Neural progenitor cell (in vitro differentiated cells): ENCODE data around the gene TSPAN15. TPM values are rescaled to one million over a fixed set of nuclear protein-coding genes. Genes with fewer than 3 reads are reported as not detected.
A peak's percentile ranks its signal among the peaks of the same experiment; 100 is the strongest.

ENCODE experiments used
- DNase-seq: peaks from one replicate; pipeline ENCODE4 v3.0.0-alpha.2; 2016; ENCODE audit warnings: low spot score
- H2AFZ ChIP-seq: fragments of 200-600 bp; sonication (generic); replicated peaks from 2 replicates; pipeline ENCODE4 v1.6.1; 2016; ENCODE audit warnings: antibody characterized with exemption
- H3F3A ChIP-seq: fragments of 200-600 bp; sonication (generic); 2 replicates; pipeline ENCODE4 v1.6.1; 2016; ENCODE audit warnings: antibody characterized with exemption, low read depth
- H3K27ac ChIP-seq: fragments of 200-600 bp; sonication (generic); 2 replicates; pipeline ENCODE4 v1.5.1; 2016; ENCODE audit warnings: mild to moderate bottlenecking
- H3K27me3 ChIP-seq: fragments of 200-600 bp; sonication (generic); 2 replicates; pipeline ENCODE4 v1.6.1; 2016; ENCODE audit warnings: mild to moderate bottlenecking, moderate library complexity
- H3K36me3 ChIP-seq: fragments of 200-600 bp; sonication (generic); 2 replicates; pipeline ENCODE4 v1.5.1; 2016
- H3K4me1 ChIP-seq: fragments of 200-600 bp; sonication (generic); 2 replicates; pipeline ENCODE4 v1.6.1; 2016; ENCODE audit warnings: mixed run types
- H3K4me2 ChIP-seq: fragments of 200-600 bp; sonication (generic); 2 replicates; pipeline ENCODE4 v1.6.1; 2016
- H3K4me3 ChIP-seq: fragments of 200-600 bp; sonication (generic); 2 replicates; pipeline ENCODE4 v1.5.1; 2016
- H3K79me2 ChIP-seq: fragments of 200-600 bp; sonication (generic); 2 replicates; pipeline ENCODE4 v1.6.1; 2016; ENCODE audit warnings: low read depth
- H3K9ac ChIP-seq: fragments of 200-600 bp; sonication (generic); 2 replicates; pipeline ENCODE4 v1.6.1; 2016
- H3K9me3 ChIP-seq: fragments of 200-600 bp; sonication (generic); 2 replicates; pipeline ENCODE4 v1.5.1; 2016; ENCODE audit warnings: low read depth
- H4K20me1 ChIP-seq: fragments of 200-600 bp; sonication (generic); 2 replicates; pipeline ENCODE4 v1.6.1; 2016; ENCODE audit warnings: low read depth
- H3K27ac Mint-ChIP-seq: 3 replicates; pipeline ENCODE4 v1.8.0; 2021; ENCODE audit warnings: mixed read lengths
- H3K27me3 Mint-ChIP-seq: 2 replicates; pipeline ENCODE4 v1.8.0; 2022; ENCODE audit warnings: low read depth, mild to moderate bottlenecking, inconsistent platforms, moderate library complexity, mixed read lengths; ENCODE audit not compliant: insufficient read depth
- H3K36me3 Mint-ChIP-seq: 3 replicates; pipeline ENCODE4 v1.8.0; 2021; ENCODE audit warnings: mixed read lengths
- H3K4me1 Mint-ChIP-seq: 3 replicates; pipeline ENCODE4 v1.8.0; 2021; ENCODE audit warnings: mixed read lengths
- H3K4me3 Mint-ChIP-seq: 3 replicates; pipeline ENCODE4 v1.8.0; 2021; ENCODE audit warnings: mild to moderate bottlenecking, moderate library complexity, mixed read lengths
- H3K9me3 Mint-ChIP-seq: 3 replicates; pipeline ENCODE4 v1.8.0; 2020; ENCODE audit warnings: mixed read lengths
- CTCF ChIP-seq: fragments of 200-600 bp; sonication (generic); IDR thresholded peaks from 2 replicates; pipeline ENCODE4 v1.5.1; 2017; ENCODE audit warnings: antibody characterized with exemption, mild to moderate bottlenecking
- EZH2 ChIP-seq: fragments of 200-600 bp; sonication (generic); IDR thresholded peaks from 2 replicates; pipeline ENCODE4 v1.6.1; 2017; ENCODE audit warnings: antibody characterized with exemption, mild to moderate bottlenecking, moderate library complexity
- EZH2phosphoT487 ChIP-seq: fragments of 200-600 bp; sonication (generic); IDR thresholded peaks from 2 replicates; pipeline ENCODE4 v1.6.1; 2017; ENCODE audit warnings: antibody characterized with exemption
- total RNA-seq: library from RNA; depleted of rRNA; stranded (reverse); fragments of >200 nt; gene quantifications from 2 replicates; pipeline ENCODE4 v1.2.3, GENCODE V29; 2015; ENCODE audit warnings: low replicate concordance

The TSPAN15 gene
- total RNA-seq, 1 donor from 2014 or later, result 6.8 TPM

- Mint-ChIP-seq H3K27me3 (peaks cover 3% of the 10 kb centered on the region), H3K9me3 (no peaks in the 10 kb centered on the region), H3K36me3 (no peaks in the 10 kb centered on the region), H3K27ac (peak overlapping the region; percentile 7), H3K4me1 (peaks cover 6% of the 10 kb centered on the region), H3K4me3 (no peak overlapping the region)
- Histone ChIP-seq H3K4me1 (no peaks in the 10 kb centered on the region), H3K79me2 (no peaks in the 10 kb centered on the region), H3K4me3 (no peak overlapping the region), H3F3A (no peaks in the 10 kb centered on the region), H3K9ac (no peak overlapping the region), H3K36me3 (no peaks in the 10 kb centered on the region), H3K27ac (no peak overlapping the region), H2AFZ (no peak overlapping the region), H4K20me1 (no peaks in the 10 kb centered on the region), H3K27me3 (no peaks in the 10 kb centered on the region), H3K9me3 (no peaks in the 10 kb centered on the region), H3K4me2 (no peak overlapping the region)
- DNase-seq, result no peak
- TF ChIP-seq EZH2phosphoT487 (no peak), EZH2 (no peak)
Measured at GRCh38 chr10:69428165-69428564, 23.1 kb upstream of the TSPAN15 start.

DNA sequence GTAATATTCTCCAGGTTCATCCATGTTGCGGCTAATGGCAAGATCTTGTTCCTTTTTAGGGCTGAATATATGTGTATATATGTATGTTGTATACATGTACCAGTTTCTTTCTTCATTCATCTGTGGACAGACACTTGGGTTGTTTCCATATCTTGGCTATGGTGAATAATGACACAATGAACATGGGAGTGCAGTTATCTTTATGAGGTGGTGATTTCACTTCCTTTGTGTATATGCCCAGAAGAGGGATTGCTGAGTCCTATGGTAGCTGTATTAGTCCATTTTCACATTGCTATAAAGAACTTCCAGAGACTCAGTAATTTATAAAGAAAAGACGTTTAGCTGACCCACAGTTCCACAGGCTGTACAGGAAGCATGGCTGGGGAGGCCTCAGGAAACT is 17.1 kb upstream of the TSPAN15 start:
- no peaks in the 10 kb centered on the region for H3K36me3 Mint-ChIP-seq
- Histone ChIP-seq H3K4me2 (no peak overlapping the region), H4K20me1 (no peaks in the 10 kb centered on the region), H3K4me3 (no peak overlapping the region), H3K27me3 (no peaks in the 10 kb centered on the region), H3K27ac (no peak overlapping the region), H3F3A (no peaks in the 10 kb centered on the region), H3K36me3 (no peaks in the 10 kb centered on the region), H3K79me2 (no peaks in the 10 kb centered on the region), H3K9ac (no peak overlapping the region), H3K9me3 (no peaks in the 10 kb centered on the region), H3K4me1 (no peaks in the 10 kb centered on the region), H2AFZ (no peak overlapping the region)
- DNase-seq, result no peak
- H3K27ac Mint-ChIP-seq, result no peak overlapping the region
- H3K4me1 Mint-ChIP-seq, result peaks cover 10% of the 10 kb centered on the region
- TF ChIP-seq CTCF (no peak), EZH2 (no peak), EZH2phosphoT487 (no peak)
- H3K9me3 Mint-ChIP-seq, result no peaks in the 10 kb centered on the region
- H3K27me3 Mint-ChIP-seq, result peaks cover 4% of the 10 kb centered on the region
- H3K4me3 Mint-ChIP-seq, result no peak overlapping the region

- Mint-ChIP-seq H3K4me3 (no peak overlapping the region), H3K27ac (no peak overlapping the region), H3K27me3 (peaks cover 4% of the 10 kb centered on the region), H3K4me1 (peaks cover 16% of the 10 kb centered on the region), H3K36me3 (no peaks in the 10 kb centered on the region), H3K9me3 (no peaks in the 10 kb centered on the region)
- no peaks in the 10 kb centered on the region for H3K27me3 ChIP-seq
- no peaks in the 10 kb centered on the region for H3K9me3 ChIP-seq
- H3K4me1 ChIP-seq, result no peaks in the 10 kb centered on the region
- no peaks in the 10 kb centered on the region for H3F3A ChIP-seq
- no peak overlapping the region for H2AFZ ChIP-seq
- H3K4me2 ChIP-seq, result no peak overlapping the region
- H3K4me3 ChIP-seq, result no peak overlapping the region
- H3K27ac ChIP-seq, result no peak overlapping the region
- no peaks in the 10 kb centered on the region for H3K79me2 ChIP-seq
- DNase-seq, result no peak
- TF ChIP-seq EZH2 (no peak), EZH2phosphoT487 (no peak), CTCF (no peak)
- H3K36me3 ChIP-seq, result no peaks in the 10 kb centered on the region
- H3K9ac ChIP-seq, result no peak overlapping the region
- H4K20me1 ChIP-seq, result no peaks in the 10 kb centered on the region
Measured at GRCh38 chr10:69434926-69435325, 16.3 kb upstream of the TSPAN15 start.

DNA sequence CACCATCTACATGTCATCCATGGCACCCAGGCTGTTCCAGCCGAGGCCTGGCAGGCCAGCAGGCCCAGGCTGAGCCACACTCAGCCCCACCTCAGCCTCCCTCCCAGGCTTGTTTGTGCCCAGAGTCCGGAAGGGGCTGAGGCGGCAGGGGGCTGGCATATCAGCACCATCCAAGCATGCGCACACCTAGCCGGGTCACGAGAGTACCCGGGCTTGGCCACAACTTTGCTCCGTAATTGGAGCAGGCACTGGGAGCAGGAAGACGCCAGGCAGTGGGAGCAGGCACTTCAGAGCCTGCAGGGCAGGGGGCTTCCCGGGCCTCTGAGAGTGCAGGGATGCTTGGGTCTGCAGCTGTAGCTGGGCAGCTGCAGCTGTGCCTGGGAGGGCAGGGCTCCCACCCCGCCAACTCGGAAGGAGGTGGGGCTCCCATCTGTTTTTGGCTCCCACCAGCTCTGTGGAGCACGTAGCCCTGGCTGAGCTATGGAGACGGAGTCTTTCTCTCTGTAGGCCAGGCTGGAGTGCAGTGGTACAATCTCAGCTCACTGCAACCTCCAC is 15.2 kb upstream of the TSPAN15 start:
- no peaks in the 10 kb centered on the region for H3K79me2 ChIP-seq
- H3K9me3 Mint-ChIP-seq, result no peaks in the 10 kb centered on the region
- H3K27me3 ChIP-seq, result no peaks in the 10 kb centered on the region
- peaks cover 4% of the 10 kb centered on the region for H3K27me3 Mint-ChIP-seq
- no peak overlapping the region for H3K4me2 ChIP-seq
- H3K4me3 ChIP-seq, result no peak overlapping the region
- no peak overlapping the region for H2AFZ ChIP-seq
- no peaks in the 10 kb centered on the region for H3K4me1 ChIP-seq
- no peaks in the 10 kb centered on the region for H3K36me3 Mint-ChIP-seq
- H4K20me1 ChIP-seq, result no peaks in the 10 kb centered on the region
- H3K27ac ChIP-seq, result no peak overlapping the region
- H3F3A ChIP-seq, result no peaks in the 10 kb centered on the region
- no peak overlapping the region for H3K4me3 Mint-ChIP-seq
- no peaks in the 10 kb centered on the region for H3K36me3 ChIP-seq
- H3K27ac Mint-ChIP-seq, result no peak overlapping the region
- peaks cover 20% of the 10 kb centered on the region for H3K4me1 Mint-ChIP-seq
- no peak for DNase-seq
- no peak overlapping the region for H3K9ac ChIP-seq
- TF ChIP-seq EZH2, result no peak
- no peak for TF ChIP-seq EZH2phosphoT487
- TF ChIP-seq CTCF, result no peak
- no peaks in the 10 kb centered on the region for H3K9me3 ChIP-seq
